HG02981 (cell line): ENCODE results near the gene TP63.

Experiments
- ATAC-seq: cut with Tn5 transposase; IDR thresholded peaks from one replicate; pipeline ENCODE4 v1.9.1; 2021; ENCODE audit warnings: mild to moderate bottlenecking, moderate library complexity; ENCODE audit not compliant: unreplicated experiment

TP63 gene

GRCh38 chr3:189772584-189772983 is 141.4 kb downstream of the TP63 start:
- ATAC-seq, result no peak

GRCh38 chr3:189773056-189773455 is 141.9 kb downstream of the TP63 start:
- no peak for ATAC-seq

GRCh38 chr3:189776149-189776824 is 145.1 kb downstream of the TP63 start:
- ATAC-seq, result no peak

GRCh38 chr3:189778340-189778950 is 147.3 kb downstream of the TP63 start:
- no peak for ATAC-seq

- no peak for ATAC-seq
Measured at GRCh38 chr3:189779166-189779565, 148.0 kb downstream of the TP63 start.

GRCh38 chr3:189780546-189781270 is 149.5 kb downstream of the TP63 start:
- ATAC-seq, result no peak

- no peak for ATAC-seq
Measured at GRCh38 chr3:189781415-189781814, 150.2 kb downstream of the TP63 start.

GRCh38 chr3:189786479-189787064 is 155.4 kb downstream of the TP63 start:
- no peak for ATAC-seq

- ATAC-seq, result no peak
Measured at GRCh38 chr3:189787191-189787590, 156.0 kb downstream of the TP63 start.

- no peak for ATAC-seq
Measured at GRCh38 chr3:189787632-189788031, 156.4 kb downstream of the TP63 start.

- no peak for ATAC-seq
Measured at GRCh38 chr3:189789432-189789831, 158.2 kb downstream of the TP63 start.

GRCh38 chr3:189790658-189791057 is 159.5 kb downstream of the TP63 start:
- ATAC-seq, result no peak

- ATAC-seq, result no peak
Measured at GRCh38 chr3:189792046-189792929, 161.1 kb downstream of the TP63 start.

GRCh38 chr3:189794518-189794917 is 163.3 kb downstream of the TP63 start:
- ATAC-seq, result no peak

GRCh38 chr3:189797103-189797750 is 166.0 kb downstream of the TP63 start:
- no peak for ATAC-seq

GRCh38 chr3:189799366-189799765 is 168.2 kb downstream of the TP63 start:
- no peak for ATAC-seq

GRCh38 chr3:189800436-189800835 is 169.2 kb downstream of the TP63 start:
- no peak for ATAC-seq

GRCh38 chr3:189803254-189803653 is 172.1 kb downstream of the TP63 start:
- ATAC-seq, result no peak

- no peak for ATAC-seq
Measured at GRCh38 chr3:189805375-189806067, 174.3 kb downstream of the TP63 start.
